Loucy (cell line): ENCODE data around the gene SOD1.

Experiments used
- CTCF ChIP-seq: fragments of 200-600 bp; sonication (generic); conservative IDR thresholded peaks from 2 replicates; pipeline ENCODE4 v1.5.1; 2014; ENCODE audit warnings: mild to moderate bottlenecking, antibody characterized with exemption, low read length
- EZH2phosphoT487 ChIP-seq: fragments of 200-600 bp; IDR thresholded peaks from 2 replicates; pipeline ENCODE4 v1.6.1; 2018; ENCODE audit warnings: antibody characterized with exemption, mild to moderate bottlenecking, moderate library complexity, borderline replicate concordance

DNA sequence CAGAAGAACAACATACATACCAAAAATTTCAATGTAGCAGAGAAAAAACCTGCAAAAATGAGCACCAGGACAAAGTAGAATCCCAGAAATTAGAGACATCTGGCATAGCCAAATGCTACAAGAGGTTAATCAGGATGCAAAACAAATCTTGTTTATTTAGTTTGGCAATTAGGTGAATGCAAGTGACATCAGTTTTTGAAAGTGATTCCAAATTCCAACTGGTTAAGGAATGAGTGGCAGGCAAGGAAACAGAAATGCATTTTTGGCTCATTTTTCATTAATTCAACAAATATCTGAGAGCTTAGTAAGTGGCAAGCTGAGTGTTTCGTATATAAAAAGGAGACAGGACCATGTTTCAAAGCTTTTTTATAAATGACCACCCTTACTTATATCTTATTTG lies 51.1 kb downstream of the SOD1 start:
- TF ChIP-seq CTCF, result no peak
- TF ChIP-seq EZH2phosphoT487, result no peak
